Esophagus muscularis mucosa (tissue), 4 donors: ENCODE measurements around the gene FAM168B. TPM values are rescaled to one million over a fixed set of nuclear protein-coding genes. Genes with fewer than 3 reads are reported as not detected.

Experiments used
- DNase-seq: peaks from one replicate; pipeline ENCODE4 v3.0.0-alpha.2; 2017; ENCODE audit errors: extremely low spot score
- H3K27ac ChIP-seq, 4 donors: fragments of 200-600 bp; sonication (generic); replicated peaks in 1 of 4; 1 replicate in 3 of 4; 2 replicates in 1 of 4; pipeline ENCODE4 v1.5.1; 2016 to 2019; ENCODE audit warnings: mild to moderate bottlenecking in 1 of 4
- H3K27me3 ChIP-seq, 4 donors: fragments of 200-600 bp; sonication (generic); one replicate each; pipeline versions ENCODE4 v1.5.1 to v1.6.0; 2016 to 2019
- H3K36me3 ChIP-seq, 4 donors: fragments of 200-600 bp; sonication (generic); one replicate each; pipeline ENCODE4 v1.5.1; 2016 to 2019
- H3K4me1 ChIP-seq, 4 donors: fragments of 200-600 bp; sonication (generic); one replicate each; pipeline ENCODE4 v1.5.1; 2016 to 2019
- H3K4me3 ChIP-seq, 4 donors: fragments of 200-600 bp; sonication (generic); 1 replicate in 2 of 4; 2 replicates in 2 of 4; pipeline ENCODE4 v1.5.1; 2016 to 2019; ENCODE audit warnings: mild to moderate bottlenecking in 4 of 4, moderate library complexity in 1 of 4
- H3K9me3 ChIP-seq, 4 donors: fragments of 200-600 bp; sonication (generic); 1 replicate in 3 of 4; 2 replicates in 1 of 4; pipeline ENCODE4 v1.5.1; 2016 to 2019
- EP300 ChIP-seq: sonication (generic); formaldehyde crosslinking; IDR thresholded peaks from one replicate; pipeline ENCODE4 v1.6.1; 2017; ENCODE audit warnings: antibody characterized with exemption
- POLR2A ChIP-seq: fragments of 450-650 bp; IDR thresholded peaks from one replicate; pipeline ENCODE4 v1.6.1; 2017; ENCODE audit warnings: antibody characterized with exemption, moderate library complexity, mild to moderate bottlenecking, low read depth
- POLR2AphosphoS5 ChIP-seq, 2 donors: sonication (generic); formaldehyde crosslinking; IDR thresholded peaks; one replicate each; pipeline ENCODE4 v1.6.1; 2017; ENCODE audit warnings: antibody characterized with exemption in 2 of 2
- WGBS: methylation state at CpG from one replicate; pipeline ENCODE4 v1.1.5; 2018; 5-methylcytosine and 5-hydroxymethylcytosine counted together
- intact Hi-C: fragments of 100-400 bp; cut with DNase I; formaldehyde crosslinking; loops from one replicate; pipeline ENCODE4 v1.15.1; 2023
- total RNA-seq, 4 donors: library from RNA; depleted of rRNA; stranded (reverse); fragments of >200 nt; gene quantifications; one replicate each; pipeline versions ENCODE4 v1.1.0 to v1.2.1, GENCODE V29; 2016
- TF ChIP-seq, protein P1 (sequence below), 3 experiments: fragments of 200-600 bp in 2 of 3; fragments of 450-650 bp in 1 of 3; sonication (generic) in 2 of 3; IDR thresholded peaks; one replicate each; pipeline ENCODE4 v1.5.1; 2017 to 2019; ENCODE audit warnings: antibody characterized with exemption in 3 of 3, mild to moderate bottlenecking in 2 of 3, moderate library complexity in 1 of 3

Gene FAM168B
- total RNA-seq, 4 donors from 2014 or later, result 155 to 193 (median 182) TPM

DNA sequence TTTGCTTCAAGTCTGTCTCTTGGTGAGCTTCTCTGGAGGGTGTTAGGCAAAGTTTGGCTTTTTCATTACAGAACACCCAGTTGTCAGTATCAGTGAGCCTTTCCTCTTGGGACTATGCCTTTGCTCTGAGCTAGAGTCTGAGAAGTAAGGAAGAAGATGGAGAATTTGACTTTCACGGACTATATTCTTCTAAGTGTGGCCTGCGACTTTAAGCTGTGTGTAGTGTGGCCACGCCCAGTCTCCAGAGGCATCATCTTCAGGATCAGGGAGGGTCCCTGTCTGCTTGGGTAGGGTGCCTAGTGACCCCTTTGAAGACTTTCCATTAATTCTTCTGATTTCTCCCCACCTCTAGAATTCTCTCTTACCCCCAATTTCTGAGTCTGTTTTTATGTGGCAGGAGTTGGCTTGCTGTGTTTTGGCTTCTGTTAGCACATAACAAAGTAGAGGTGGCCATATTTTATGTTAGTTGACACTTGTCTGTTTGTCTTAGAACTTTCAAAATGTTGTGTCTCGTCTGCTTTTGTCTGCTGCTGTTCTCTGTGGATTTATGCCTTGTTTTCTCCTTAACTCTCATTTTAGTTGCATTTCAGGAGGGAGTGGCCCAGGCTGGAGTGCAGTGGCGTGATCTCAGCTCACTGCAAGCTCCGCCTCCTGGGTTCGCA lies 20.4 kb upstream of the FAM168B start:
- H3K4me1 ChIP-seq, result peaks cover 13 to 33% (median 32%) of the 10 kb centered on the region in 4 donors
- 91% methylated on average over 7 of the region's 7 CpGs for WGBS
- H3K36me3 ChIP-seq, result peaks cover 0 to 9% (median 2%) of the 10 kb centered on the region in 4 donors
- no peak overlapping the region for H3K4me3 ChIP-seq
- H3K27me3 ChIP-seq, result no peaks in the 10 kb centered on the region
- no peaks in the 10 kb centered on the region for H3K9me3 ChIP-seq
- H3K27ac ChIP-seq, result no peak overlapping the region
- TF ChIP-seq EP300 (no peak), POLR2AphosphoS5 (IDR thresholded peaks at IDR 0.05) (no peak), POLR2A (no peak)
- TF ChIP-seq, protein P1, sequence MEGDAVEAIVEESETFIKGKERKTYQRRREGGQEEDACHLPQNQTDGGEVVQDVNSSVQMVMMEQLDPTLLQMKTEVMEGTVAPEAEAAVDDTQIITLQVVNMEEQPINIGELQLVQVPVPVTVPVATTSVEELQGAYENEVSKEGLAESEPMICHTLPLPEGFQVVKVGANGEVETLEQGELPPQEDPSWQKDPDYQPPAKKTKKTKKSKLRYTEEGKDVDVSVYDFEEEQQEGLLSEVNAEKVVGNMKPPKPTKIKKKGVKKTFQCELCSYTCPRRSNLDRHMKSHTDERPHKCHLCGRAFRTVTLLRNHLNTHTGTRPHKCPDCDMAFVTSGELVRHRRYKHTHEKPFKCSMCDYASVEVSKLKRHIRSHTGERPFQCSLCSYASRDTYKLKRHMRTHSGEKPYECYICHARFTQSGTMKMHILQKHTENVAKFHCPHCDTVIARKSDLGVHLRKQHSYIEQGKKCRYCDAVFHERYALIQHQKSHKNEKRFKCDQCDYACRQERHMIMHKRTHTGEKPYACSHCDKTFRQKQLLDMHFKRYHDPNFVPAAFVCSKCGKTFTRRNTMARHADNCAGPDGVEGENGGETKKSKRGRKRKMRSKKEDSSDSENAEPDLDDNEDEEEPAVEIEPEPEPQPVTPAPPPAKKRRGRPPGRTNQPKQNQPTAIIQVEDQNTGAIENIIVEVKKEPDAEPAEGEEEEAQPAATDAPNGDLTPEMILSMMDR (IDR thresholded peaks at IDR 0.05), result no peak
- no peak for DNase-seq
- intact Hi-C loops, result no loop called here

DNA sequence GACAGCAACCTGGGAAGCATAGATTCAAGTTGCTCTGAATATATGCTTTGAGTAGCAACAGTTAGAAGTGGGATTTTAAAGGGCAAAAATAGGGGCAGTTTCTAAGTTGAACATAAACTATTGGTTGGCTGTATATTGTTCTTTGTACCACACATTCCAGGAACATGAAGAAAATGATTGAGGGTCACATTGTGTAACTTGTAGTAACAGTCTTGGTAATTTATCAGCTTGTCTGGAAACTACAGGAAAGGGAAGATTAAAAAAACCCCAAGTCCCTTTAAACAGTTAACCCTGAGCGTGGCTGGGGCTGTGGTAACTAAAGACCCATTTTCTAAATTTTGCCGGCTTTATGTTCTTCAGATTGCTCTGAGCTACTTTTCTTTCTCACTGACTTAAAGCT lies 19.3 kb upstream of the FAM168B start:
- no peak for DNase-seq
- no peak for TF ChIP-seq EP300
- TF ChIP-seq, protein P1 (IDR thresholded peaks at IDR 0.05), result no peak
- no peak for TF ChIP-seq POLR2AphosphoS5 (IDR thresholded peaks at IDR 0.05)
- TF ChIP-seq POLR2A, result no peak
- peaks cover 13 to 41% (median 36%) of the 10 kb centered on the region in 4 donors for H3K4me1 ChIP-seq
- H3K9me3 ChIP-seq, result no peaks in the 10 kb centered on the region
- peaks cover 0 to 9% (median 2%) of the 10 kb centered on the region in 4 donors for H3K36me3 ChIP-seq
- no peaks in the 10 kb centered on the region for H3K27me3 ChIP-seq
- 68% methylated on average over 2 of the region's 2 CpGs for WGBS
- no peak overlapping the region for H3K27ac ChIP-seq
- intact Hi-C loops, result no loop called here
- no peak overlapping the region for H3K4me3 ChIP-seq

DNA sequence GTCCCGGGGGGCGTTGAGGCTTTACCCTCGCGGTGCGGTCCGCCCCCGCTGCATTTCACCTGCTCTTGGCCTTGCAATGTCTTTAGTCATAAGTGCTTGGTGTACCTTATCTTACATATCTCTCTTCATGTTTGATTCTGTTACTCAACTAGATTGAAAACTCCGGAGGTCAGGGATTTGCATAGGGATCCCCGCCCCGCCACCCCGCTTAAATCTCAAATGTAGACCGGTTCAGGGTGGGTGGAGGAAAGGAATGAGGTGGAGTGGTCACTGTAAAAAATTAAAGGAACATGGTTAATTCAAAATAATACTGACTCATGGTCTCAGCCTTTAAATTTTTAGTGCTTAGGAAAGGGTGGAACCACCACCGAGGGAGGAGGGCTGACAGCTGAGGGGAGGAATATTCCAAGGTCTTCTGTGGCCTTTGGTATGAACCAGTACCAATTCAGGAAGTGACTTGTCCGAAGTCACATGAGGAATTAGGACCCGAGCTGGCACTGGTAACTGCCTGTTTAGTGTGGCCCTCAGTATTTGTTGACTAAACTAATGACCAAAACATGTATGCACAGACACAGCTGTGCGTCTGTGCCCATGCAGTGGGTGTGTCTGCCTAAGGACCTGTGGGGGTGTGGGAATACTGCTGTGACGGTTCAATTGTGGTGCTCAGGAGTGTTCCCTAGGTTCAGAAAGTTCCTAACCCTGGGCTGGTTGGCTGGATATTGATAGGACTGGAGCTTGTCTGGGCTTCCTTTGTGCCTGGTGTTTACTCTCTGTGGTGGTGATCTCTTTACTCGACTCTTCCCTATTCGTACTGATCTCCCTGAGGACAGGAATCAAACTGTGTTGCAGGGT lies 12.9 kb upstream of the FAM168B start:
- Histone ChIP-seq H3K4me3 (peak overlapping the region; percentile 85 to 98 (median 92)), H3K36me3 (peaks cover 0 to 4% (median 0%) of the 10 kb centered on the region in 4 donors), H3K27ac (peak overlapping the region; percentile 82 to 95 (median 93)), H3K9me3 (no peaks in the 10 kb centered on the region), H3K27me3 (no peaks in the 10 kb centered on the region), H3K4me1 (peaks cover 20 to 39% (median 32%) of the 10 kb centered on the region in 4 donors)
- WGBS, result 4% methylated on average over 19 of the region's 19 CpGs
- intact Hi-C loops, result no loop called here
- DNase-seq, result no peak
- TF ChIP-seq EP300 (no peak), POLR2AphosphoS5 (IDR thresholded peaks at IDR 0.05) (peak; percentile 15 to 20), POLR2A (no peak)
- TF ChIP-seq, protein P1 (IDR thresholded peaks at IDR 0.05), result no peak

DNA sequence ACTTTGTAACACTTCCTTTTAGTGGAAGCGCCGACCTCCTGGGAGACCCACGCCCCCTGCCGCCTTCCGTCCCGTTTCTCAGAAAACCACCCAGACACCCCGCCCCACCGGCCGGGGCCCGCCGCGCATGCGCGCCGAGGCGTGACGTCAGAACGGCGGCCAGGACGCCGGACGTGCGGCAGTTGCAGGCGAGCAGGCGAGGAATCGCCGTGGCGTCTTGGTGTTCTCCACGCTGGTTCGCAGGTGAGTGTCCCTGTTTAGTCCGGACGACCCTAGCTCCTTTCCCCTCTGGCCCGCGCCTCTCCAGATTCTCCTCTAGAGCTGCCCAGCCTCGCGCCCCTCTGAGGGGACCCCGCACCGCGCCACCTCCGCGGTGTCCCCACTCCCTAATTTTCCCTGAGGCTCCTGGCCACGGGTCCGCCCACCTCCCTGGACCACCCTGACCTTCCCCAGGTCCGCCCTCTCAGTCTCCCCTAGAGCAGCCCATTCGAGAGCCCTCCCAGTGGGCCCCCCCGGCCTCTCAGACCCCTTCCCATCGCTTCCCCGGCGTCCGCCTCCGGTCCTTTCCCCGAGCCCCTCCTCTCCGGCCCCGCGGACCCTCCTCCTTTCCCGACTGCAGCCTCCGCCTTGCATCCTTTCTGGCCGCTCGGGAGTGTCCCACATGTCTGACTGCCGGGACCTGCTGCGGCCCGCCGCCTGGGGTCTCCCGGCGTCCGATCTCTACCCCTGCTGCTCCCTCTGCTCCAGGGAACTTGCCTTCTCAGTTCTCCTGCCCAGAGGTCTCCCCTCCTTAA lies 12.1 kb upstream of the FAM168B start, which contains the start of gene PLEKHB2:
Gene PLEKHB2, plus strand, starts transcription at position 181 of the 794 bp plus-strand sequence. CDS start 15,606 bp downstream, outside the sequence.
- Histone ChIP-seq H3K4me1 (peaks cover 20 to 39% (median 32%) of the 10 kb centered on the region in 4 donors), H3K36me3 (peaks cover 0 to 3% (median 0%) of the 10 kb centered on the region in 4 donors), H3K4me3 (peak within 1 kb of the TSS; percentile 85 to 98 (median 92)), H3K9me3 (no peaks in the 10 kb centered on the region), H3K27me3 (no peaks in the 10 kb centered on the region), H3K27ac (peak within 1 kb of the TSS; percentile 82 to 95 (median 93))
- intact Hi-C loops, result no loop called here
- WGBS, result 1% methylated on average over 54 of the region's 66 CpGs
- TF ChIP-seq EP300, result no peak
- TF ChIP-seq, protein P1 (IDR thresholded peaks at IDR 0.05), result peak in 1 of 3 experiments; percentile 17
- peak; percentile 97 for TF ChIP-seq POLR2AphosphoS5 (IDR thresholded peaks at IDR 0.05)
- TF ChIP-seq POLR2A, result peak; percentile 89
- DNase-seq, result peak; percentile 98
